HCT116 (cell line): ENCODE measurements around the gene SPINK2. TPM values are rescaled to one million over a fixed set of nuclear protein-coding genes. Genes with fewer than 3 reads are reported as not detected.

ENCODE experiments used
- ATAC-seq: fragments of 200-7000 bp; cut with Tn5 transposase; 2 replicates; pipeline ENCODE4 v1.9.1; 2020; ENCODE audit warnings: mild to moderate bottlenecking, moderate library complexity
- BruUV-seq: library from RNA; stranded (reverse); fragments of 400-500 nt; replicated peaks from 2 replicates; lab custom pipeline; 2021; lab: Mats Ljungman, UMichigan
- CTCF ChIA-PET: fragments of 300-600 bp; sonication (Branson Sonifier 250); formaldehyde crosslinking; loops from one replicate; lab custom pipeline; 2021; ENCODE audit warnings: antibody characterized with exemption; lab: Charles Lee
- POLR2A ChIA-PET: fragments of 300-600, 350-600 bp; sonication (Branson Sonifier 250); formaldehyde crosslinking; loops from one replicate; lab custom pipeline; 2021; ENCODE audit warnings: antibody characterized with exemption; lab: Charles Lee
- RAD21 ChIA-PET, 2 experiments: fragments of 300-600 bp; sonication (Branson Sonifier 250); formaldehyde crosslinking; loops; one replicate each; lab custom pipeline; 2023; ENCODE audit warnings: low total read pairs in 2 of 2; ENCODE audit not compliant: uncharacterized antibody in 2 of 2, unreplicated experiment in 2 of 2, low non-redundant PET in 1 of 2; lab: Charles Lee
- DNase-seq: peaks from one replicate; pipeline ENCODE4 v3.0.0-alpha.2; 2010; ENCODE audit warnings: low read depth, low spot score
- H2AFZ ChIP-seq: fragments of 200-600 bp; shearing (Covaris generic), sonication (generic); 2 replicates; pipeline ENCODE4 v1.6.1; 2017; ENCODE audit warnings: low read depth, mixed run types, mixed read lengths, antibody characterized with exemption, low read length; ENCODE audit not compliant: poor library complexity, severe bottlenecking
- H3K27ac ChIP-seq: 2 replicates; pipeline ENCODE4 v1.5.1; 2012; ENCODE audit warnings: low read depth, low read length
- H3K27me3 ChIP-seq: fragments of 200-600 bp; sonication (generic); 2 replicates; pipeline ENCODE4 v1.6.1; 2016; ENCODE audit warnings: mixed run types, low read length, mixed read lengths; ENCODE audit not compliant: insufficient read depth
- H3K36me3 ChIP-seq, 2 experiments: fragments of 200-500 bp in 1 of 2; fragments of 200-600 bp in 1 of 2; sonication (Bioruptor generic) in 1 of 2; sonication (generic) in 1 of 2; 2 replicates each; pipeline versions ENCODE4 v1.5.1 to v1.6.1; 2014 to 2016; ENCODE audit warnings: low read length in 2 of 2, inconsistent platforms in 1 of 2, mixed read lengths in 1 of 2, mixed run types in 1 of 2; ENCODE audit not compliant: insufficient read depth in 2 of 2, control insufficient read depth in 1 of 2
- H3K4me1 ChIP-seq, 2 experiments: fragments of 200-600 bp in 1 of 2; sonication (generic) in 1 of 2; 2 replicates each; pipeline versions ENCODE4 v1.5.1 to v1.6.1; 2012 to 2017; ENCODE audit warnings: low read length in 2 of 2, inconsistent platforms in 1 of 2, mild to moderate bottlenecking in 1 of 2, mixed read lengths in 1 of 2, mixed run types in 1 of 2, moderate library complexity in 1 of 2; ENCODE audit not compliant: insufficient read depth in 2 of 2, control insufficient read depth in 1 of 2
- H3K4me2 ChIP-seq: fragments of 200-600 bp; sonication (generic); 2 replicates; pipeline ENCODE4 v1.6.1; 2017; ENCODE audit warnings: mixed run types, low read length, mixed read lengths
- H3K4me3 ChIP-seq, 2 experiments: fragments of 200-600 bp in 1 of 2; sonication (generic) in 1 of 2; replicated peaks in 1 of 2; 2 replicates each; pipeline ENCODE4 v1.5.1; 2011 to 2016; ENCODE audit warnings: low read length in 2 of 2, control low read depth in 1 of 2, low read depth in 1 of 2, mild to moderate bottlenecking in 1 of 2, mixed read lengths in 1 of 2, mixed run types in 1 of 2
- H3K79me2 ChIP-seq: fragments of 200-600 bp; sonication (generic); 2 replicates; pipeline ENCODE4 v1.6.1; 2017; ENCODE audit warnings: mild to moderate bottlenecking, mixed run types, low read length, moderate library complexity, mixed read lengths; ENCODE audit not compliant: insufficient read depth
- H3K9ac ChIP-seq: fragments of 200-600 bp; sonication (generic); 2 replicates; pipeline ENCODE4 v1.6.1; 2016; ENCODE audit warnings: low read length, mixed read lengths
- H3K9me2 ChIP-seq: fragments of 200-600 bp; sonication (generic), shearing (Covaris generic); 2 replicates; pipeline ENCODE4 v1.6.1; 2017; ENCODE audit warnings: mixed run types, mild to moderate bottlenecking, moderate library complexity; ENCODE audit not compliant: insufficient read depth
- H3K9me3 ChIP-seq, 2 experiments: fragments of 200-500 bp in 1 of 2; fragments of 200-600 bp in 1 of 2; sonication (Bioruptor generic) in 1 of 2; sonication (generic) in 1 of 2; 2 replicates each; pipeline ENCODE4 v1.6.1; 2014 to 2017; ENCODE audit warnings: low read length in 2 of 2, mixed read lengths in 2 of 2, inconsistent platforms in 1 of 2, low read depth in 1 of 2, mild to moderate bottlenecking in 1 of 2, mixed run types in 1 of 2, moderate library complexity in 1 of 2; ENCODE audit not compliant: control insufficient read depth in 1 of 2, insufficient read depth in 1 of 2
- H4K20me1 ChIP-seq: fragments of 200-600 bp; sonication (generic), shearing (Covaris generic); 2 replicates; pipeline ENCODE4 v1.6.1; 2017; ENCODE audit warnings: mixed run types, mild to moderate bottlenecking, moderate library complexity; ENCODE audit not compliant: insufficient read depth
- CBX3 ChIP-seq: IDR thresholded peaks from 2 replicates; pipeline ENCODE4 v1.6.1; 2012; ENCODE audit warnings: low read depth
- EGR1 ChIP-seq: IDR thresholded peaks from 2 replicates; pipeline ENCODE4 v1.6.1; 2012; ENCODE audit warnings: low read depth
- ELF1 ChIP-seq: IDR thresholded peaks from 2 replicates; pipeline ENCODE4 v1.6.1; 2012; ENCODE audit warnings: low read depth, borderline replicate concordance
- EZH2 ChIP-seq: fragments of 200-600 bp; sonication (generic); IDR thresholded peaks from 2 replicates; pipeline ENCODE4 v1.6.1; 2017; ENCODE audit warnings: antibody characterized with exemption, mixed run types
- JUND ChIP-seq: IDR thresholded peaks from 2 replicates; pipeline ENCODE4 v1.6.1; 2012
- MAX ChIP-seq: IDR thresholded peaks from 2 replicates; pipeline ENCODE4 v1.6.1; 2012
- POLR2AphosphoS5 ChIP-seq: IDR thresholded peaks from 2 replicates; pipeline ENCODE4 v1.6.1; 2011; ENCODE audit warnings: mild to moderate bottlenecking, low read depth, low read length, moderate library complexity
- RAD21 ChIP-seq: IDR thresholded peaks from 2 replicates; pipeline ENCODE4 v1.6.1; 2012; ENCODE audit warnings: low read depth, mild to moderate bottlenecking
- SIN3A ChIP-seq: IDR thresholded peaks from 2 replicates; pipeline ENCODE4 v1.6.1; 2012; ENCODE audit warnings: low read depth
- ZBTB33 ChIP-seq: IDR thresholded peaks from 2 replicates; pipeline ENCODE4 v1.6.1; 2011; ENCODE audit warnings: mild to moderate bottlenecking, low read length, moderate library complexity; ENCODE audit not compliant: insufficient replicate concordance; ENCODE audit errors: extremely low read depth
- ZFX ChIP-seq: fragments of 450-650 bp; IDR thresholded peaks from 2 replicates; pipeline ENCODE4 v1.6.1; 2017
- ZNF274 ChIP-seq: fragments of 200-500 bp; sonication (Bioruptor generic); IDR thresholded peaks from 2 replicates; pipeline ENCODE4 v1.6.1; 2014; ENCODE audit warnings: mild to moderate bottlenecking, low read depth, low read length, inconsistent platforms
- intact Hi-C: fragments of 100-400 bp; cut with micrococcal nuclease; formaldehyde crosslinking; loops from 2 replicates; pipeline ENCODE4 v1.10.0; 2022
- total RNA-seq: library from RNA; stranded (reverse); gene quantifications from one replicate; pipeline ENCODE4 v1.2.1, GENCODE V29; 2021; ENCODE audit not compliant: unreplicated experiment

The SPINK2 gene
- total RNA-seq, 1 experiment from 2014 or later = 2.4 TPM

DNA sequence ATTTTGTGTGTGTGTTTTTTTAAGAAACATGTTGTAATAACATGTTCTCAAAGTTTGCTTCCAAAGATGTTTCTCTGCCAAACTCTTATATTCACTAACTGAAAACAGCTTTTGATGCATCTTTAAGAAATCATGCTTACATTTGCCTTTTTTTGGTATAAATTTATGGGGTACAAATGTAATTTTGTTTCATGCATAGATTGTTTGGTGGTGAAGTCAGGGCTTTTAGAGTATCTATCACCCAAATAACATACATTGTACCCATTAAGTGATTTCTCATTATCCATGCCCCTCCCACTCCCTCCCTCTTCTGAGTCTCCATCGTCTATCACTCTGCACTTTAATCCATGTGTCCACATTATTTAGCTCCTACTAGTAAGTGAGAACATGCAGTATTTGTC lies 30.8 kb downstream of the SPINK2 start (continued):
- TF ChIP-seq MAX = no peak
- TF ChIP-seq, all 23 proteins: peak for 0

DNA sequence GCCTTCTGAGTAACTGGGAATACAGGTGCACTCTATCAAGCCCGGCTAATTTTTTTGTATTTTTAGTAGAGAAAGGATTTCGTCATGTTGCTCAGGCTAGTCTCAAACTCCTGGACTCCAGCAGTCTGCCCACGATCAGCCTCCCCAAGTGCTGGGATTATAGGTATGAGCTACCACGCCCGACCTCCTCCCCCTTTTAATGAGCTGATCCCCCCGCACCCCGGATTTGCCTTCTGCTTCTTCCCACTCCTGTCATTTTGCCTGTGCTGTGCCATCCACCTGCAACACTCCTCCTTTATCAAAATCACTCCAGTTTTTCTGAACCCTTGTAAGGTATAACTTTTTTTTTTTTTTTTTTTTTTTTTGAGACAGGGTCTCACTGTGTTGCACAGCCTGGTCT lies 33.4 kb downstream of the SPINK2 start:
- Histone ChIP-seq H3K36me3 (no peaks in the 10 kb centered on the region), H3K4me2 (no peak overlapping the region), H3K4me3 (no peak overlapping the region), H3K27ac (no peak overlapping the region), H3K9me3 (no peaks in the 10 kb centered on the region), H3K9ac (no peak overlapping the region), H3K27me3 (no peaks in the 10 kb centered on the region), H3K4me1 (no peaks in the 10 kb centered on the region), H3K79me2 (no peaks in the 10 kb centered on the region), H3K9me2 (no peaks in the 10 kb centered on the region), H4K20me1 (no peaks in the 10 kb centered on the region), H2AFZ (no peak overlapping the region)
- TF ChIP-seq JUND = no peak
- no peak for TF ChIP-seq ZBTB33
- TF ChIP-seq CBX3 = no peak
- TF ChIP-seq ZFX = no peak
- no peak for TF ChIP-seq RAD21
- no peak for TF ChIP-seq SIN3A
- TF ChIP-seq ELF1 = no peak
- TF ChIP-seq EGR1 = no peak
- no peak for TF ChIP-seq EZH2
- no peak for TF ChIP-seq MAX
- no peak for TF ChIP-seq POLR2AphosphoS5
- TF ChIP-seq ZNF274 = no peak
- no peak for ATAC-seq
- RAD21 ChIA-PET = no interaction called here
- BruUV-seq = no TSS peak
- CTCF ChIA-PET = interaction anchor here (1.9 kb wide), 1 partner anchor 12 kb away, joined by 4 read pairs; no protein-coding TSS in a partner anchor
- POLR2A ChIA-PET = no interaction called here
- no peak for DNase-seq
- intact Hi-C loops = no loop called here
